Activated CD8-positive, alpha-beta T cell treated with anti-CD3 and anti-CD28 coated beads for 36 hours (primary cell): Measurements from ENCODE around the gene ATP7B. TPM values are rescaled to one million over a fixed set of nuclear protein-coding genes. Genes with fewer than 3 reads are reported as not detected.
"Not testable (repeated sequence)": the region's sequence is repeated elsewhere in the genome, so short reads cannot be mapped to it uniquely, and the experiment has no call there.

ENCODE experiments used
- ATAC-seq: fragments of 200-7000 bp; cut with Tn5 transposase; one replicate; pipeline ENCODE4 v1.10.0; 2021; ENCODE audit warnings: mild to moderate bottlenecking, moderate library complexity
- CTCF ChIA-PET: fragments of 350-600 bp; sonication (Branson Sonifier 250); formaldehyde crosslinking; loops from one replicate; lab custom pipeline; 2021; ENCODE audit warnings: antibody characterized with exemption; lab: Charles Lee
- POLR2A ChIA-PET: fragments of 350-600 bp; sonication (Branson Sonifier 250); formaldehyde crosslinking; loops from one replicate; lab custom pipeline; 2021; ENCODE audit warnings: antibody characterized with exemption; lab: Charles Lee
- DNase-seq: peaks from one replicate; pipeline ENCODE4 v3.0.0-alpha.2; 2020
- H3K27ac Mint-ChIP-seq: one replicate; pipeline ENCODE4 v1.8.0; 2021; ENCODE audit warnings: mild to moderate bottlenecking, mixed read lengths
- H3K27me3 Mint-ChIP-seq: one replicate; pipeline ENCODE4 v1.8.0; 2021; ENCODE audit warnings: mixed read lengths
- H3K36me3 Mint-ChIP-seq: one replicate; pipeline ENCODE4 v1.8.0; 2021; ENCODE audit warnings: low read depth, mixed read lengths
- H3K4me1 Mint-ChIP-seq: one replicate; pipeline ENCODE4 v1.8.0; 2021; ENCODE audit warnings: low read depth, mixed read lengths
- H3K4me3 Mint-ChIP-seq: one replicate; pipeline ENCODE4 v1.8.0; 2021; ENCODE audit warnings: mild to moderate bottlenecking, moderate library complexity, mixed read lengths
- H3K9me3 Mint-ChIP-seq: one replicate; pipeline ENCODE4 v1.8.0; 2021; ENCODE audit warnings: mixed read lengths
- intact Hi-C: fragments of 100-400 bp; cut with micrococcal nuclease; formaldehyde crosslinking; loops from one replicate; pipeline ENCODE4 v1.10.0; 2022
- total RNA-seq, 2 experiments: library from RNA; stranded (reverse); gene quantifications; one replicate each; pipeline ENCODE4 v1.2.3, GENCODE V29; 2021
- TF ChIP-seq, protein P1 (sequence below): fragments of 200-600 bp; IDR thresholded peaks from one replicate; pipeline ENCODE4 v1.8.0; 2022; ENCODE audit warnings: antibody characterized with exemption, mild to moderate bottlenecking

Gene ATP7B
- total RNA-seq, 2 experiments from 2014 or later, result 1.1 TPM

GRCh38 chr13:52043675-52044074 is 32.4 kb upstream of the ATP7B start:
- Mint-ChIP-seq H3K27me3 (no peaks in the 10 kb centered on the region), H3K36me3 (peaks cover 5% of the 10 kb centered on the region), H3K9me3 (peaks cover 5% of the 10 kb centered on the region), H3K27ac (no peak overlapping the region), H3K4me3 (no peak overlapping the region), H3K4me1 (no peaks in the 10 kb centered on the region)
- DNase-seq (no peak), ATAC-seq (no peak)
- CTCF ChIA-PET, result no interaction called here
- POLR2A ChIA-PET, result no interaction called here
- intact Hi-C loops, result no loop called here
- TF ChIP-seq, protein P1, sequence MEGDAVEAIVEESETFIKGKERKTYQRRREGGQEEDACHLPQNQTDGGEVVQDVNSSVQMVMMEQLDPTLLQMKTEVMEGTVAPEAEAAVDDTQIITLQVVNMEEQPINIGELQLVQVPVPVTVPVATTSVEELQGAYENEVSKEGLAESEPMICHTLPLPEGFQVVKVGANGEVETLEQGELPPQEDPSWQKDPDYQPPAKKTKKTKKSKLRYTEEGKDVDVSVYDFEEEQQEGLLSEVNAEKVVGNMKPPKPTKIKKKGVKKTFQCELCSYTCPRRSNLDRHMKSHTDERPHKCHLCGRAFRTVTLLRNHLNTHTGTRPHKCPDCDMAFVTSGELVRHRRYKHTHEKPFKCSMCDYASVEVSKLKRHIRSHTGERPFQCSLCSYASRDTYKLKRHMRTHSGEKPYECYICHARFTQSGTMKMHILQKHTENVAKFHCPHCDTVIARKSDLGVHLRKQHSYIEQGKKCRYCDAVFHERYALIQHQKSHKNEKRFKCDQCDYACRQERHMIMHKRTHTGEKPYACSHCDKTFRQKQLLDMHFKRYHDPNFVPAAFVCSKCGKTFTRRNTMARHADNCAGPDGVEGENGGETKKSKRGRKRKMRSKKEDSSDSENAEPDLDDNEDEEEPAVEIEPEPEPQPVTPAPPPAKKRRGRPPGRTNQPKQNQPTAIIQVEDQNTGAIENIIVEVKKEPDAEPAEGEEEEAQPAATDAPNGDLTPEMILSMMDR, result no peak

DNA sequence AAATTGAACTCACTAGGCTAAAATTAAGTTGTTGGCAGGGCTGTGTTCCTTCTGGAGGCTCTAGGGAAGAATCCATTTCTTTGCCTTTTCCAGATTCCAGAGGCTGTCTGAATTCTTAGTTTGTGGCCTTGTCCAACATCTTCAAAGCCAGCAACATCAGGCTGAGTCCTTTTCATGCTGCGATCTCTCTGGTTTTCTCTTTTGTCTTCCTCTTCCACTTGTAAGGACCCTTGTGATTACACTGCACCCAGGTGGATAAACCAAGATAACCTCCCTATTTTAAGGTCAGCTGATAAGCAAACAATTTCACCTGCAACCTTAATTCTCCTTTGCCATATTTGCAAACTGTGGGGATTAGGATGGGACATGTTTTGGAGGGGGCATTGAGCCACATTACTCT is 24.8 kb upstream of the ATP7B start:
- DNase-seq (no peak), ATAC-seq (no peak)
- ChIA-PET CTCF (no interaction called here), POLR2A (no interaction called here)
- peaks cover 1% of the 10 kb centered on the region for H3K9me3 Mint-ChIP-seq
- H3K27ac Mint-ChIP-seq, result no peak overlapping the region
- H3K4me3 Mint-ChIP-seq, result no peak overlapping the region
- H3K4me1 Mint-ChIP-seq, result peaks cover 6% of the 10 kb centered on the region
- no peaks in the 10 kb centered on the region for H3K27me3 Mint-ChIP-seq
- H3K36me3 Mint-ChIP-seq, result no peaks in the 10 kb centered on the region
- intact Hi-C loops, result no loop called here
- TF ChIP-seq, protein P1, result no peak

DNA sequence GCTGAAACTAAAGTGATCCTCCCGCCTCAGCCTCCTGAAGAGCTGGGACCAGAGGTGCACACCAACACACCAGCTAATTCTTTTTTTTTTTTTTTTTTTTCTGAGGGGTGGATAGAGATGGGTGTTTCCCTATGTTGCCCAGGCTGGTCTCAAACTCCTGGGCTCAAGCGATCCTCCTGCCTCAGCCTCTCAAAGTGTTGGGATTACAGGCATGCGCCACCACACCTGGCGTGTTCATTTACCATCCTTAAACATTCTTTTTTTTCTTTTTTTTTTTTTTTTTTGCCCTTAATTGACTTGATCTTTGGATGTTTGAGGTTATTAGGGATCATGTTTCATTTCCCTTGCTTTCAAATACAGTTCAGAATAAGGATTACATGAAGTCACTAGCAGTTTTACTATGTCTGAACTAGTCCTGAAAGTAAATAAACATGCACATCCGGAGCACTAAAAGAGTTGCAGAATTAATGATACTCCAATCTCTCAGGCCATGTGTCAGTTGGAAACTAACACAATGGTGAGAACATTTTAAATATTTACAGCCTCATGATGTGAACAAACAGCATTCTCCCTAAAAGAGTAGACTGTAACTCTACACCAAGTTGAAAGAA is 23.5 kb upstream of the ATP7B start:
- peaks cover 8% of the 10 kb centered on the region for H3K9me3 Mint-ChIP-seq
- CTCF ChIA-PET, result interaction anchor here (1.6 kb wide), 1 partner anchor 32 kb away, joined by 4 read pairs; no protein-coding TSS in a partner anchor
- TF ChIP-seq, protein P1, result no peak
- peaks cover 11% of the 10 kb centered on the region for H3K36me3 Mint-ChIP-seq
- intact Hi-C loops, result no loop called here
- peaks cover 6% of the 10 kb centered on the region for H3K4me1 Mint-ChIP-seq
- no peak overlapping the region for H3K27ac Mint-ChIP-seq
- no peak for ATAC-seq
- H3K27me3 Mint-ChIP-seq, result no peaks in the 10 kb centered on the region
- no peak for DNase-seq
- H3K4me3 Mint-ChIP-seq, result no peak overlapping the region
- POLR2A ChIA-PET, result no interaction called here

- CTCF ChIA-PET, result interaction anchor here (1.2 to 1.6 kb wide), 2 partner anchors 30 to 86 kb away, joined by 3 to 4 read pairs; no protein-coding TSS in a partner anchor
- no peaks in the 10 kb centered on the region for H3K27me3 Mint-ChIP-seq
- DNase-seq (no peak), ATAC-seq (no peak)
- intact Hi-C loops, result no loop called here
- no peak overlapping the region for H3K4me3 Mint-ChIP-seq
- TF ChIP-seq, protein P1, result no peak
- H3K27ac Mint-ChIP-seq, result no peak overlapping the region
- H3K36me3 Mint-ChIP-seq, result peaks cover 26% of the 10 kb centered on the region
- peaks cover 9% of the 10 kb centered on the region for H3K9me3 Mint-ChIP-seq
- POLR2A ChIA-PET, result interaction anchor here (1.0 kb wide), 1 partner anchor 11 kb away, joined by 3 read pairs; no protein-coding TSS in a partner anchor
- peaks cover 6% of the 10 kb centered on the region for H3K4me1 Mint-ChIP-seq
These were observed 21.8 kb upstream of the ATP7B start for GRCh38 chr13:52033039-52033438.

DNA sequence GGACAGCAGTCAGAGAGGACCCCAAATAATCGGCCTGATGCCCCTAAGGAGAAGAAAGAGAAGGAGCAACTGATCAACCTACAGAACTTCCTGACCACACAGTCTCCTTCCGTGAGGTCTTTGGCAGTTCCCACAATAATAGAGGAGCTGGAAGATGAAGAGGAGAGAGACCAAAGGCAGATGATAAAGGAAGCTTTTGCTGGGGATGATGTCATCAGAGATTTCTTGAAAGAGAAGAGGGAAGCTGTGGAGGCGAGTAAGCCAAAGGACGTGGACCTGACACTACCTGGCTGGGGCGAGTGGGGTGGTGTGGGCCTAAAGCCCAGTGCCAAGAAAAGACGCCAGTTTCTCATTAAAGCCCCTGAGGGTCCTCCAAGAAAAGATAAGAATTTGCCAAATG is 19.2 kb upstream of the ATP7B start:
- intact Hi-C loops, DNase-seq, H3K4me3 Mint-ChIP-seq, H3K27me3 Mint-ChIP-seq, H3K27ac Mint-ChIP-seq, ATAC-seq: not testable (repeated sequence)
- Mint-ChIP-seq H3K36me3 (peaks cover 48% of the 10 kb centered on the region), H3K4me1 (peaks cover 21% of the 10 kb centered on the region), H3K9me3 (peaks cover 10% of the 10 kb centered on the region)
- CTCF ChIA-PET, result interaction anchor here (1.2 kb wide), 1 partner anchor 17 kb away, joined by 3 read pairs; no protein-coding TSS in a partner anchor
- POLR2A ChIA-PET, result interaction anchor here (1.0 kb wide), 1 partner anchor 82 kb away, joined by 3 read pairs; no protein-coding TSS in a partner anchor
